HEK293T (cell line): ENCODE data around the gene ISG20L2.

ENCODE experiments used
- CTBP1 ChIP-seq: fragments of 450-650 bp; IDR thresholded peaks from 2 replicates; pipeline ENCODE4 v1.6.1; 2016; ENCODE audit warnings: borderline replicate concordance
- ELF4 ChIP-seq: fragments of 450-650 bp; IDR thresholded peaks from 2 replicates; pipeline ENCODE4 v1.6.1; 2017; ENCODE audit warnings: antibody characterized with exemption
- FOXA1 ChIP-seq: fragments of 450-650 bp; IDR thresholded peaks from 2 replicates; pipeline ENCODE4 v1.6.1; 2016; ENCODE audit warnings: mild to moderate bottlenecking
- FOXM1 ChIP-seq: fragments of 450-650 bp; IDR thresholded peaks from 2 replicates; pipeline ENCODE4 v1.6.1; 2017; ENCODE audit warnings: mild to moderate bottlenecking, borderline replicate concordance
- NFRKB ChIP-seq: fragments of 450-650 bp; IDR thresholded peaks from 2 replicates; pipeline ENCODE4 v1.6.1; 2016; ENCODE audit warnings: mild to moderate bottlenecking, moderate library complexity
- PKNOX1 ChIP-seq: fragments of 450-650 bp; IDR thresholded peaks from 2 replicates; pipeline ENCODE4 v1.6.1; 2016
- SP1 ChIP-seq: fragments of 450-650 bp; IDR thresholded peaks from 2 replicates; pipeline ENCODE4 v1.6.1; 2017
- SUZ12 ChIP-seq: fragments of 450-650 bp; IDR thresholded peaks from 2 replicates; pipeline ENCODE4 v1.6.1; 2016; ENCODE audit warnings: mild to moderate bottlenecking
- ZNF384 ChIP-seq: fragments of 450-650 bp; IDR thresholded peaks from 2 replicates; pipeline ENCODE4 v1.6.1; 2016

GRCh38 chr1:156725683-156726280 is 2.8 kb downstream of the ISG20L2 start:
- no peak for TF ChIP-seq CTBP1
- no peak for TF ChIP-seq SP1
- TF ChIP-seq ELF4 = no peak
- no peak for TF ChIP-seq FOXA1
- TF ChIP-seq SUZ12 = no peak
- no peak for TF ChIP-seq PKNOX1
- TF ChIP-seq NFRKB = no peak
- no peak for TF ChIP-seq ZNF384
- no peak for TF ChIP-seq FOXM1
